H1 (cell line): ENCODE data around the gene SLC25A20. TPM values are rescaled to one million over a fixed set of nuclear protein-coding genes. Genes with fewer than 3 reads are reported as not detected.

Source experiments
- CTCF ChIA-PET: fragments of 300-600 bp; sonication (Branson Sonifier 250); formaldehyde crosslinking; loops from one replicate; lab custom pipeline; 2021; ENCODE audit not compliant: partially characterized antibody; lab: Charles Lee
- POLR2A ChIA-PET: fragments of 300-600 bp; sonication (Branson Sonifier 250); formaldehyde crosslinking; loops from one replicate; lab custom pipeline; 2021; ENCODE audit warnings: inconsistent platforms; ENCODE audit not compliant: partially characterized antibody; lab: Charles Lee
- DNase-seq, 2 experiments: peaks; one replicate each; pipeline versions ENCODE4 v3.0.0 to v3.0.0-alpha.2; 2010 to 2022; ENCODE audit warnings: low spot score in 2 of 2, low read depth in 1 of 2, mixed read lengths in 1 of 2
- FAIRE-seq: peaks from 2 replicates; lab custom pipeline; 2011; peaks lifted over from hg19 to GRCh38; lab: Jason Lieb, UNC
- H2AFZ ChIP-seq: 2 replicates; pipeline ENCODE4 v1.8.1; 2012; ENCODE audit warnings: low read length, inconsistent platforms
- H2AK5ac ChIP-seq: 2 replicates; pipeline ENCODE4 v1.6.1; 2013; ENCODE audit warnings: low read depth, low read length
- H2BK120ac ChIP-seq: replicated peaks from 2 replicates; pipeline ENCODE3; 2013; ENCODE audit warnings: low read depth, low read length, inconsistent platforms
- H2BK12ac ChIP-seq: 2 replicates; pipeline ENCODE4 v1.6.1; 2013; ENCODE audit warnings: low read depth, low read length
- H2BK15ac ChIP-seq: 2 replicates; pipeline ENCODE4 v1.6.1; 2013; ENCODE audit warnings: low read length
- H2BK20ac ChIP-seq: 2 replicates; pipeline ENCODE4 v1.6.1; 2013; ENCODE audit warnings: low read length
- H2BK5ac ChIP-seq: 2 replicates; pipeline ENCODE4 v1.6.1; 2013; ENCODE audit warnings: low read depth, low read length
- H3K14ac ChIP-seq: 2 replicates; pipeline ENCODE4 v1.6.1; 2013; ENCODE audit warnings: inconsistent platforms; ENCODE audit not compliant: insufficient read length
- H3K18ac ChIP-seq: 2 replicates; pipeline ENCODE4 v1.6.1; 2013; ENCODE audit warnings: low read length; ENCODE audit errors: extremely low read depth
- H3K23ac ChIP-seq: 2 replicates; pipeline ENCODE4 v1.6.1; 2013; ENCODE audit warnings: inconsistent platforms; ENCODE audit not compliant: insufficient read length
- H3K23me2 ChIP-seq: 2 replicates; pipeline ENCODE4 v1.6.1; 2013; ENCODE audit warnings: low read depth, low read length
- H3K27ac ChIP-seq: 2 replicates; pipeline ENCODE4 v1.6.1; 2011; ENCODE audit warnings: low read depth, low read length, inconsistent platforms
- H3K27me3 ChIP-seq, 4 experiments: replicated peaks in 1 of 4; 1 replicate in 1 of 4; 2 replicates in 3 of 4; pipeline versions ENCODE4 v1.6.1 to v1.8.1; 2011 to 2013; ENCODE audit warnings: low read length in 3 of 4, mild to moderate bottlenecking in 3 of 4, inconsistent platforms in 2 of 4, mixed read lengths in 2 of 4, moderate library complexity in 1 of 4; ENCODE audit not compliant: control insufficient read depth in 3 of 4, insufficient read depth in 3 of 4; ENCODE audit errors: extremely low read depth in 1 of 4
- H3K36me3 ChIP-seq, 4 experiments: 2 replicates each; pipeline versions ENCODE4 v1.6.1 to v1.8.1; 2011 to 2013; ENCODE audit warnings: mild to moderate bottlenecking in 4 of 4, low read length in 3 of 4, moderate library complexity in 2 of 4, control low read depth in 1 of 4, inconsistent platforms in 1 of 4; ENCODE audit not compliant: insufficient read depth in 4 of 4, control insufficient read depth in 2 of 4
- H3K4ac ChIP-seq: replicated peaks from 2 replicates; pipeline ENCODE3; 2013; ENCODE audit warnings: low read length, low read depth, mixed read lengths, inconsistent platforms; ENCODE audit not compliant: insufficient read length
- H3K4me1 ChIP-seq, 4 experiments: replicated peaks in 1 of 4; 1 replicate in 1 of 4; 2 replicates in 3 of 4; pipeline versions ENCODE4 v1.6.1 to v1.8.1; 2011 to 2013; ENCODE audit warnings: low read length in 3 of 4, inconsistent platforms in 2 of 4, mixed read lengths in 1 of 4; ENCODE audit not compliant: insufficient read depth in 4 of 4, control insufficient read depth in 3 of 4
- H3K4me2 ChIP-seq, 2 experiments: 2 replicates each; pipeline versions ENCODE4 v1.6.1 to v1.8.1; 2011 to 2013; ENCODE audit warnings: low read depth in 2 of 2, low read length in 2 of 2, control low read depth in 1 of 2, inconsistent platforms in 1 of 2, mild to moderate bottlenecking in 1 of 2; ENCODE audit not compliant: insufficient read depth in 1 of 2
- H3K4me3 ChIP-seq, 4 experiments: fragments of 200-600, 300-600 bp in 1 of 4; sonication (generic), shearing (Covaris generic), sonication (Bioruptor Twin) in 1 of 4; 2 replicates each; pipeline versions ENCODE4 v1.5.1 to v1.8.1; 2011 to 2016; ENCODE audit warnings: low read length in 4 of 4, low read depth in 3 of 4, control low read depth in 2 of 4, inconsistent platforms in 2 of 4, mild to moderate bottlenecking in 2 of 4, mixed read lengths in 1 of 4, moderate library complexity in 1 of 4; ENCODE audit not compliant: insufficient read depth in 2 of 4; ENCODE audit errors: extremely low read depth in 1 of 4
- H3K56ac ChIP-seq: replicated peaks from 2 replicates; pipeline ENCODE3; 2013; ENCODE audit warnings: low read depth, mild to moderate bottlenecking, mixed read lengths, low read length, inconsistent platforms; ENCODE audit not compliant: insufficient read length
- H3K79me1 ChIP-seq: 2 replicates; pipeline ENCODE4 v1.6.1; 2013; ENCODE audit warnings: low read depth, low read length, control low read depth
- H3K79me2 ChIP-seq, 2 experiments: 2 replicates each; pipeline versions ENCODE4 v1.6.1 to v1.8.1; 2012 to 2013; ENCODE audit warnings: low read length in 2 of 2, mild to moderate bottlenecking in 2 of 2, inconsistent platforms in 1 of 2; ENCODE audit not compliant: insufficient read depth in 2 of 2, control insufficient read depth in 1 of 2
- H3K9ac ChIP-seq, 4 experiments: replicated peaks in 1 of 4; 1 replicate in 1 of 4; 2 replicates in 3 of 4; pipeline versions ENCODE4 v1.6.1 to v1.8.1; 2011 to 2013; ENCODE audit warnings: low read depth in 3 of 4, low read length in 3 of 4, control low read depth in 2 of 4, mild to moderate bottlenecking in 2 of 4, moderate library complexity in 2 of 4, inconsistent platforms in 1 of 4; ENCODE audit errors: extremely low read depth in 1 of 4
- H3K9me3 ChIP-seq, 2 experiments: 2 replicates each; pipeline versions ENCODE4 v1.6.1 to v1.8.1; 2012 to 2013; ENCODE audit warnings: mild to moderate bottlenecking in 2 of 2, moderate library complexity in 2 of 2, control low read depth in 1 of 2, inconsistent platforms in 1 of 2, low read depth in 1 of 2, low read length in 1 of 2, mixed read lengths in 1 of 2; ENCODE audit not compliant: insufficient read depth in 2 of 2
- H4K20me1 ChIP-seq, 2 experiments: replicated peaks in 1 of 2; 2 replicates each; pipeline versions ENCODE3 to v1.8.1; 2011 to 2013; ENCODE audit warnings: inconsistent platforms in 2 of 2, low read length in 2 of 2, mild to moderate bottlenecking in 1 of 2; ENCODE audit not compliant: insufficient read depth in 2 of 2, control insufficient read depth in 1 of 2
- H4K5ac ChIP-seq: 2 replicates; pipeline ENCODE4 v1.6.1; 2013; ENCODE audit warnings: low read length, low read depth, mixed read lengths, inconsistent platforms; ENCODE audit not compliant: insufficient read length
- H4K8ac ChIP-seq: 2 replicates; pipeline ENCODE4 v1.8.0; 2013; ENCODE audit warnings: mild to moderate bottlenecking, moderate library complexity, low read length, inconsistent platforms; ENCODE audit not compliant: insufficient read depth; ENCODE audit errors: extremely low read depth
- H4K91ac ChIP-seq: replicated peaks from 2 replicates; pipeline ENCODE3; 2013; ENCODE audit warnings: low read length, mixed read lengths, inconsistent platforms; ENCODE audit not compliant: insufficient read length
- BRCA1 ChIP-seq: IDR thresholded peaks from 2 replicates; pipeline ENCODE4 v1.6.1; 2012; ENCODE audit warnings: low read depth, low read length, improper control_type of control experiment
- E2F6 ChIP-seq: IDR thresholded peaks from 2 replicates; pipeline ENCODE4 v1.6.1; 2012; ENCODE audit warnings: inconsistent platforms
- EZH2 ChIP-seq: fragments of 200-600 bp; sonication (generic); IDR thresholded peaks from 2 replicates; pipeline ENCODE4 v1.7.1; 2012; ENCODE audit warnings: low read depth, mild to moderate bottlenecking, moderate library complexity, low read length, inconsistent platforms; ENCODE audit not compliant: severe bottlenecking
- GTF2F1 ChIP-seq: IDR thresholded peaks from 2 replicates; pipeline ENCODE4 v1.6.1; 2012; ENCODE audit warnings: low read depth, low read length, improper control_type of control experiment, borderline replicate concordance
- KDM4A ChIP-seq: IDR thresholded peaks from one replicate; pipeline ENCODE4 v1.7.1; 2012; ENCODE audit warnings: low read depth, mild to moderate bottlenecking, moderate library complexity, low read length, inconsistent platforms; ENCODE audit not compliant: severe bottlenecking
- MAFK ChIP-seq: IDR thresholded peaks from 2 replicates; pipeline ENCODE4 v1.6.1; 2012; ENCODE audit warnings: low read depth, mild to moderate bottlenecking, improper control_type of control experiment, low read length
- RFX5 ChIP-seq: IDR thresholded peaks from 2 replicates; pipeline ENCODE4 v1.6.1; 2011; ENCODE audit warnings: low read depth, low read length, improper control_type of control experiment, borderline replicate concordance
- RXRA ChIP-seq: IDR thresholded peaks from 2 replicates; pipeline ENCODE4 v1.6.1; 2011; ENCODE audit warnings: low read depth, mild to moderate bottlenecking, low read length, moderate library complexity; ENCODE audit not compliant: insufficient read depth
- polyA plus RNA-seq, 7 experiments: library from polyadenylated mRNA; depleted of rRNA in 3 of 7; stranded (reverse) in 5 of 7; unstranded in 2 of 7; fragments of >200 nt in 5 of 7; fragments of 200-250 nt in 2 of 7; gene quantifications; 1 replicate in 5 of 7; 2 replicates in 1 of 7; 4 replicates in 1 of 7; pipeline versions ENCODE4 v1.2.1 to v1.2.3, GENCODE V29; 2011 to 2013; ENCODE audit warnings: missing spikeins in 2 of 7, mixed read lengths in 2 of 7
- total RNA-seq: library from RNA; stranded (reverse); fragmentation: NEBNext Ultra II Directional; extraction: Animal tissue kit (Norgen Biotek cat#: 25700); gene quantifications from 2 replicates; pipeline ENCODE4 v1.2.1, GENCODE V29; 2021

The SLC25A20 gene
- total and polyA plus RNA-seq, 2 of the 8 experiments (the other 6 are each of a cell fraction or from before 2014, with no cell fraction given) = 3.8 to 4.0 TPM

GRCh38 chr3:48832684-48833083 is 66.0 kb downstream of the SLC25A20 start:
- CTCF ChIA-PET = interaction anchor here (1.5 kb wide), 1 partner anchor 92 kb away, joined by 8 read pairs; no protein-coding TSS in a partner anchor
- H3K4me1 ChIP-seq = no peaks in the 10 kb centered on the region

More at GRCh38 chr3:48832684-48833083, 66.0 kb downstream of the SLC25A20 start:
- no peak overlapping the region for H2BK120ac ChIP-seq
- no peaks in the 10 kb centered on the region for H3K36me3 ChIP-seq
- no peak overlapping the region for H2AK5ac ChIP-seq
- no peaks in the 10 kb centered on the region for H3K9me3 ChIP-seq
- no peak overlapping the region for H4K5ac ChIP-seq
- no peak overlapping the region for H3K14ac ChIP-seq
- TF ChIP-seq RXRA (no peak), EZH2 (no peak), MAFK (no peak), KDM4A (no peak), E2F6 (no peak), RFX5 (no peak), BRCA1 (no peak), GTF2F1 (no peak)
- no peak overlapping the region for H2BK20ac ChIP-seq
- no peak overlapping the region for H4K91ac ChIP-seq
- H3K23ac ChIP-seq = no peak overlapping the region
- H4K20me1 ChIP-seq = no peaks in the 10 kb centered on the region
- POLR2A ChIA-PET = interaction anchor here (0.8 to 1.0 kb wide), 4 partner anchors 13 to 198 kb away, joined by 3 read pairs; partner anchors contain the start of gene PRKAR2A
- H3K18ac ChIP-seq = no peak overlapping the region
- no peak overlapping the region for H3K4me2 ChIP-seq
- H2BK15ac ChIP-seq = no peak overlapping the region
- H3K79me2 ChIP-seq = no peaks in the 10 kb centered on the region
- no peak overlapping the region for H3K4me3 ChIP-seq
- H2AFZ ChIP-seq = no peak overlapping the region
- no peak for FAIRE-seq
- H3K9ac ChIP-seq = no peak overlapping the region
- no peak for DNase-seq
- H3K79me1 ChIP-seq = no peaks in the 10 kb centered on the region
- H3K27ac ChIP-seq = no peak overlapping the region
- no peaks in the 10 kb centered on the region for H3K27me3 ChIP-seq
- no peak overlapping the region for H3K4ac ChIP-seq
- no peak overlapping the region for H3K56ac ChIP-seq
- no peak overlapping the region for H4K8ac ChIP-seq
- no peaks in the 10 kb centered on the region for H3K23me2 ChIP-seq
- H2BK5ac ChIP-seq = no peak overlapping the region
- H2BK12ac ChIP-seq = no peak overlapping the region
